H1 (cell line): ENCODE data around the gene ECEL1. TPM values are rescaled to one million over a fixed set of nuclear protein-coding genes. Genes with fewer than 3 reads are reported as not detected.

Source experiments
- polyA plus RNA-seq, 7 experiments: library from polyadenylated mRNA; depleted of rRNA in 3 of 7; stranded (reverse) in 5 of 7; unstranded in 2 of 7; fragments of >200 nt in 5 of 7; fragments of 200-250 nt in 2 of 7; gene quantifications; 1 replicate in 5 of 7; 2 replicates in 1 of 7; 4 replicates in 1 of 7; pipeline versions ENCODE4 v1.2.1 to v1.2.3, GENCODE V29; 2011 to 2013; ENCODE audit warnings: missing spikeins in 2 of 7, mixed read lengths in 2 of 7
- total RNA-seq: library from RNA; stranded (reverse); fragmentation: NEBNext Ultra II Directional; extraction: Animal tissue kit (Norgen Biotek cat#: 25700); gene quantifications from 2 replicates; pipeline ENCODE4 v1.2.1, GENCODE V29; 2021
- TF ChIP-seq, protein P1 (sequence below): IDR thresholded peaks from 2 replicates; pipeline ENCODE4 v1.6.1; 2012; ENCODE audit warnings: inconsistent platforms

ECEL1 gene
- total and polyA plus RNA-seq, 2 of the 8 experiments (the other 6 are each of a cell fraction or from before 2014, with no cell fraction given), result 7.7 to 20.2 TPM

DNA sequence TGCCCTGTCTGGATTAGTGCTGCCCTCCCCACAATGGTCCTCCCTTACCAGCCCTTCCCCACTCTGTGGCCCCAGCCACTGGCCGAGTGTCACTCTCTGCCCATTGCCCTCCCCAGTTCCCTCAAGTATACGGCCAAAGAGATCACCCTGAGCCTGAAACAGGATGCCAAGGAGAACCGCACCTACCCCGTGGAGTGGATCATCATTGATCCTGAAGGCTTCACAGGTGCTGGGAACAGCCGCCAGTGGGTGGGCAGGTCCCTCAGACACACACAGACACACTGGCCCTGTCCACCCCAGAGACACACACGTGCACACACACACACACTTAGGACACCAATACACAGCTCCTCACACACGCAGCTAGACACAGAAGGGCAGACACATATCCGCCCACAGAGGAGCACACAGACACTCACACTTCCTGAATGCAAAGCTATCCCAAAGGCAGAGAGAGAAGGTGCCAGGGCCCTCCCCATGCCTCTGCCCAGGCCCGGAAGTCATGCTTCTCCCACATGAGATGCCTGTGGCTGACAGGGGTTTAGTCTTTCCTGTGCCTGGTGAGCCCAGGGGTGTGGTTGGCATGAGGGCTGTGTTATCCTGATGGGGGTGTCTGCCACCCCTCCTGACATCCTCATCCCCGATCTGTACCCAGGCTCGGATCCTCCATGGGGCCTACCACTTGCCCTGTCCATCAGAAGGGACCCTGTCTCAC, 41.3 kb upstream of the ECEL1 start (continued):
- TF ChIP-seq, protein P1, sequence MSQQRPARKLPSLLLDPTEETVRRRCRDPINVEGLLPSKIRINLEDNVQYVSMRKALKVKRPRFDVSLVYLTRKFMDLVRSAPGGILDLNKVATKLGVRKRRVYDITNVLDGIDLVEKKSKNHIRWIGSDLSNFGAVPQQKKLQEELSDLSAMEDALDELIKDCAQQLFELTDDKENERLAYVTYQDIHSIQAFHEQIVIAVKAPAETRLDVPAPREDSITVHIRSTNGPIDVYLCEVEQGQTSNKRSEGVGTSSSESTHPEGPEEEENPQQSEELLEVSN, result no peak
